Left colon (tissue), 2 donors: Measurements from ENCODE around the gene THOC7. TPM values are rescaled to one million over a fixed set of nuclear protein-coding genes. Genes with fewer than 3 reads are reported as not detected.
A peak's percentile ranks its signal among the peaks of the same experiment; 100 is the strongest.

Source experiments
- ATAC-seq: fragments of 200-7000 bp; cut with Tn5 transposase; one replicate; pipeline ENCODE4 v1.9.1; 2020; ENCODE audit warnings: mild to moderate bottlenecking, moderate library complexity
- DNase-seq, 2 donors: peaks; one replicate each; pipeline ENCODE4 v3.0.0-alpha.2; 2020
- intact Hi-C, 2 donors: fragments of 100-400 bp; cut with DNase I in 1 of 2; cut with micrococcal nuclease in 1 of 2; formaldehyde crosslinking; loops; one replicate each; pipeline versions ENCODE4 v1.11.2 to v1.14.0; 2022; cut with DNase I, micrococcal nuclease
- total RNA-seq, 2 donors: library from RNA; stranded (reverse); fragmentation: NEBNext Ultra II Directional; extraction: Animal tissue kit (Norgen Biotek cat#: 25700); gene quantifications; one replicate each; pipeline ENCODE4 v1.2.1, GENCODE V29; 2021
- donor health status: DM: no; HTN: no; CAD: no.
- donor health status: DM: yes; HTN: yes; CAD: no.

THOC7 gene
- total RNA-seq, 2 donors from 2014 or later = 54.0 to 62.1 TPM

- ATAC-seq = no peak
- intact Hi-C loops = no loop called here
- DNase-seq = no peak
These were observed 8.2 kb downstream of the THOC7 start for GRCh38 chr3:63855333-63855940.

GRCh38 chr3:63853106-63853505, 10.5 kb downstream of the THOC7 start:
- ATAC-seq (no peak), DNase-seq (no peak)
- intact Hi-C loops = no loop called here

- ATAC-seq = no peak
- no peak for DNase-seq
- intact Hi-C loops = no loop called here
These were observed 12.3 kb downstream of the THOC7 start for GRCh38 chr3:63851287-63851686.

- ATAC-seq = no peak
These were observed 14.4 kb downstream of the THOC7 start for GRCh38 chr3:63849175-63849574.

GRCh38 chr3:63847718-63848450, 15.7 kb downstream of the THOC7 start:
- intact Hi-C loops = no loop called here
- no peak for ATAC-seq
- no peak for DNase-seq

More at GRCh38 chr3:63849175-63849574, 14.4 kb downstream of the THOC7 start:
- DNase-seq = no peak
- intact Hi-C loops = no loop called here

- DNase-seq = no peak
- intact Hi-C loops = no loop called here
- ATAC-seq = no peak
These were observed 18.4 kb downstream of the THOC7 start for GRCh38 chr3:63845215-63845614.

GRCh38 chr3:63842127-63842526, 21.5 kb downstream of the THOC7 start:
- DNase-seq = no peak
- intact Hi-C loops = no loop called here
- no peak for ATAC-seq

- intact Hi-C loops = no loop called here
- DNase-seq (no peak), ATAC-seq (no peak)
These were observed 21.9 kb downstream of the THOC7 start for GRCh38 chr3:63841704-63842103.

GRCh38 chr3:63832395-63832794, 31.2 kb downstream of the THOC7 start:
- intact Hi-C loops = no loop called here
- no peak for ATAC-seq

GRCh38 chr3:63830526-63830925, 33.1 kb downstream of the THOC7 start:
- intact Hi-C loops = no loop called here
- no peak for ATAC-seq
- no peak for DNase-seq

More at GRCh38 chr3:63832395-63832794, 31.2 kb downstream of the THOC7 start:
- no peak for DNase-seq

- intact Hi-C loops = no loop called here
- no peak for DNase-seq
- no peak for ATAC-seq
These were observed 39.3 kb downstream of the THOC7 start for GRCh38 chr3:63824309-63824708.

- intact Hi-C loops = loop anchor here in 1 of 2 donors (5.0 to 10.0 kb wide), 2 partner anchors 467 to 1184 kb away; no protein-coding TSS in a partner anchor
- DNase-seq (no peak), ATAC-seq (no peak)
These were observed 44.5 kb downstream of the THOC7 start, which contains the start of gene C3orf49 for GRCh38 chr3:63819151-63819398. Gene C3orf49, plus strand, starts transcription at chr3:63819299. Its CDS starts 173 bp downstream, at chr3:63819472.

GRCh38 chr3:63818282-63819150, 45.1 kb downstream of the THOC7 start:
- intact Hi-C loops = loop anchor here in 1 of 2 donors (5.0 to 10.0 kb wide), 2 partner anchors 466 to 1184 kb away; no protein-coding TSS in a partner anchor
- DNase-seq (peak; percentile 31 to 69), ATAC-seq (peak; percentile 72)

- ATAC-seq = peak; percentile 84
- DNase-seq = no peak
- intact Hi-C loops = loop anchor here in 1 of 2 donors (5.0 to 10.0 kb wide), 2 partner anchors 465 to 1182 kb away; no protein-coding TSS in a partner anchor
These were observed 46.4 kb downstream of the THOC7 start for GRCh38 chr3:63817225-63817624.

- DNase-seq (no peak), ATAC-seq (no peak)
- intact Hi-C loops = loop anchor here in 1 of 2 donors (10.0 kb wide), 1 partner anchor 1179 kb away; no protein-coding TSS in a partner anchor
These were observed 49.4 kb downstream of the THOC7 start for GRCh38 chr3:63814237-63814636.

- DNase-seq (no peak), ATAC-seq (no peak)
- intact Hi-C loops = loop anchor here in 1 of 2 donors (10.0 kb wide), 1 partner anchor 1175 kb away; no protein-coding TSS in a partner anchor
These were observed 54.0 kb downstream of the THOC7 start for GRCh38 chr3:63809607-63810006.

GRCh38 chr3:63808633-63809032, 55.0 kb downstream of the THOC7 start:
- ATAC-seq = no peak
- intact Hi-C loops = no loop called here
- no peak for DNase-seq

GRCh38 chr3:63807961-63808565, 55.5 kb downstream of the THOC7 start:
- ATAC-seq (no peak), DNase-seq (no peak)
- intact Hi-C loops = no loop called here

GRCh38 chr3:63803911-63804310, 59.7 kb downstream of the THOC7 start:
- DNase-seq (no peak), ATAC-seq (no peak)
- intact Hi-C loops = no loop called here
